IMR-90 (cell line): ENCODE results near the gene ROMO1. TPM values are rescaled to one million over a fixed set of nuclear protein-coding genes. Genes with fewer than 3 reads are reported as not detected.

ENCODE experiments used
- ATAC-seq: fragments of 200-7000 bp; cut with Tn5 transposase; 2 replicates; pipeline ENCODE4 v1.9.1; 2020; ENCODE audit warnings: low read depth, mild to moderate bottlenecking, moderate library complexity
- BruUV-seq: library from RNA; stranded (reverse); fragments of 400-500 nt; replicated peaks from 2 replicates; lab custom pipeline; 2021; lab: Mats Ljungman, UMichigan
- CTCF ChIA-PET: fragments of 300-600 bp; formaldehyde crosslinking; extraction: SDS; loops from one replicate; lab custom pipeline; 2021; ENCODE audit warnings: antibody characterized with exemption; lab: Yijun Ruan, JAX
- POLR2A ChIA-PET: fragments of 300-600 bp; sonication (Branson Sonifier 250); formaldehyde crosslinking; loops from one replicate; lab custom pipeline; 2022; ENCODE audit warnings: antibody characterized with exemption; ENCODE audit not compliant: unreplicated experiment; lab: Charles Lee
- DNase-seq: peaks from one replicate; pipeline ENCODE4 v3.0.0; 2013
- H2AFZ ChIP-seq: replicated peaks from 2 replicates; pipeline ENCODE3; 2013; ENCODE audit warnings: low read length, mild to moderate bottlenecking; ENCODE audit not compliant: poor library complexity
- H2AK5ac ChIP-seq: 2 replicates; pipeline ENCODE4 v1.6.1; 2013; ENCODE audit warnings: low read depth, low read length, inconsistent platforms
- H2AK9ac ChIP-seq: replicated peaks from 2 replicates; pipeline ENCODE3; 2013; ENCODE audit warnings: mild to moderate bottlenecking, low read depth, low read length, moderate library complexity; ENCODE audit not compliant: poor library complexity
- H2BK120ac ChIP-seq: 2 replicates; pipeline ENCODE4 v1.6.1; 2013; ENCODE audit warnings: low read depth, low read length, inconsistent platforms
- H2BK15ac ChIP-seq: 3 replicates; pipeline ENCODE4 v1.6.1; 2013; ENCODE audit warnings: low read depth, low read length, inconsistent platforms
- H2BK20ac ChIP-seq: 2 replicates; pipeline ENCODE4 v1.6.1; 2013; ENCODE audit warnings: low read depth, mild to moderate bottlenecking, inconsistent platforms, low read length, moderate library complexity
- H2BK5ac ChIP-seq: 2 replicates; pipeline ENCODE4 v1.6.1; 2013; ENCODE audit warnings: mild to moderate bottlenecking, low read depth, low read length, inconsistent platforms; ENCODE audit not compliant: poor library complexity, severe bottlenecking
- H3K14ac ChIP-seq: replicated peaks from 2 replicates; pipeline ENCODE4 v1.6.1; 2013; ENCODE audit warnings: low read depth, low read length, inconsistent platforms
- H3K18ac ChIP-seq: 2 replicates; pipeline ENCODE4 v1.6.1; 2013; ENCODE audit warnings: low read depth, low read length, control low read depth
- H3K23ac ChIP-seq: 2 replicates; pipeline ENCODE4 v1.6.1; 2013; ENCODE audit warnings: low read depth, low read length, inconsistent platforms
- H3K27ac ChIP-seq: 2 replicates; pipeline ENCODE4 v1.5.1; 2013; ENCODE audit warnings: mild to moderate bottlenecking, control low read depth, low read length; ENCODE audit not compliant: insufficient read depth
- H3K27me3 ChIP-seq: 2 replicates; pipeline ENCODE4 v1.6.1; 2013; ENCODE audit warnings: low read length; ENCODE audit not compliant: control insufficient read depth, insufficient read depth
- H3K36me3 ChIP-seq: 2 replicates; pipeline ENCODE4 v1.6.1; 2013; ENCODE audit warnings: low read length, mixed read lengths; ENCODE audit not compliant: control insufficient read depth, insufficient read depth
- H3K4ac ChIP-seq: 2 replicates; pipeline ENCODE4 v1.6.1; 2013; ENCODE audit warnings: low read depth, low read length, inconsistent platforms
- H3K4me1 ChIP-seq: 2 replicates; pipeline ENCODE4 v1.6.1; 2013; ENCODE audit warnings: low read length, mixed read lengths; ENCODE audit not compliant: control insufficient read depth, insufficient read depth
- H3K4me2 ChIP-seq: 2 replicates; pipeline ENCODE4 v1.6.1; 2013; ENCODE audit warnings: low read depth, mild to moderate bottlenecking, control low read depth, low read length, moderate library complexity
- H3K4me3 ChIP-seq: 2 replicates; pipeline ENCODE4 v1.5.1; 2013; ENCODE audit warnings: low read depth, mild to moderate bottlenecking, control low read depth, low read length, moderate library complexity; ENCODE audit not compliant: insufficient read depth
- H3K56ac ChIP-seq: 2 replicates; pipeline ENCODE4 v1.6.1; 2013; ENCODE audit warnings: low read length, inconsistent platforms; ENCODE audit not compliant: insufficient read depth; ENCODE audit errors: extremely low read depth
- H3K79me1 ChIP-seq, 2 experiments: 2 replicates each; pipeline ENCODE4 v1.6.1; 2013; ENCODE audit warnings: low read length in 2 of 2, inconsistent platforms in 1 of 2, low read depth in 1 of 2
- H3K9ac ChIP-seq: 2 replicates; pipeline ENCODE4 v1.6.1; 2013; ENCODE audit warnings: low read depth, low read length, control low read depth
- H3K9me1 ChIP-seq: 2 replicates; pipeline ENCODE4 v1.6.1; 2013; ENCODE audit warnings: low read length, inconsistent platforms; ENCODE audit not compliant: insufficient read depth
- H3K9me3 ChIP-seq: 2 replicates; pipeline ENCODE4 v1.6.1; 2013; ENCODE audit warnings: low read length; ENCODE audit not compliant: control insufficient read depth, insufficient read depth
- H4K20me1 ChIP-seq: 2 replicates; pipeline ENCODE4 v1.6.1; 2013; ENCODE audit warnings: low read length, inconsistent platforms; ENCODE audit not compliant: insufficient read depth
- H4K5ac ChIP-seq: 2 replicates; pipeline ENCODE4 v1.6.1; 2013; ENCODE audit warnings: mild to moderate bottlenecking, low read depth, low read length, control low read depth
- H4K8ac ChIP-seq, 2 experiments: 2 replicates each; pipeline ENCODE4 v1.6.1; 2013; ENCODE audit warnings: low read depth in 2 of 2, low read length in 2 of 2, control low read depth in 1 of 2, inconsistent platforms in 1 of 2
- H4K91ac ChIP-seq: 2 replicates; pipeline ENCODE4 v1.6.1; 2013; ENCODE audit warnings: low read depth, low read length, inconsistent platforms; ENCODE audit not compliant: insufficient read depth
- BHLHE40 ChIP-seq: fragments of 150-350 bp; IDR thresholded peaks from 2 replicates; pipeline ENCODE4 v1.6.1; 2016; ENCODE audit warnings: mild to moderate bottlenecking, low read depth, low read length
- CEBPB ChIP-seq: IDR thresholded peaks from 2 replicates; pipeline ENCODE4 v1.6.1; 2012; ENCODE audit warnings: low read depth, low read length, improper control_type of control experiment
- CHD1 ChIP-seq: IDR thresholded peaks from 2 replicates; pipeline ENCODE4 v1.6.1; 2012; ENCODE audit warnings: low read depth, low read length, improper control_type of control experiment
- CTCF ChIP-seq: conservative IDR thresholded peaks from 2 replicates; pipeline ENCODE4 v1.5.1; 2012; ENCODE audit warnings: mild to moderate bottlenecking, low read depth, low read length, improper control_type of control experiment
- ELK1 ChIP-seq: fragments of 150-350 bp; IDR thresholded peaks from 2 replicates; pipeline ENCODE4 v1.6.1; 2016; ENCODE audit warnings: low read depth, mild to moderate bottlenecking, low read length, moderate library complexity, borderline replicate concordance
- FOS ChIP-seq: fragments of 150-350 bp; IDR thresholded peaks from 2 replicates; pipeline ENCODE4 v1.6.1; 2016; ENCODE audit warnings: low read depth, low read length
- MAFK ChIP-seq: IDR thresholded peaks from 2 replicates; pipeline ENCODE4 v1.6.1; 2012; ENCODE audit warnings: low read depth, low read length, improper control_type of control experiment
- MAZ ChIP-seq: IDR thresholded peaks from 2 replicates; pipeline ENCODE4 v1.6.1; 2012; ENCODE audit warnings: low read depth, mild to moderate bottlenecking, low read length, improper control_type of control experiment, moderate library complexity, borderline replicate concordance
- MXI1 ChIP-seq: IDR thresholded peaks from 2 replicates; pipeline ENCODE4 v1.6.1; 2012; ENCODE audit warnings: low read depth, mild to moderate bottlenecking, low read length, moderate library complexity, borderline replicate concordance
- NFE2L2 ChIP-seq: fragments of 150-350 bp; IDR thresholded peaks from 2 replicates; pipeline ENCODE4 v1.6.1; 2016; ENCODE audit warnings: low read depth, mild to moderate bottlenecking, low read length
- POLR2A ChIP-seq: IDR thresholded peaks from 2 replicates; pipeline ENCODE4 v1.6.1; 2012; ENCODE audit warnings: mild to moderate bottlenecking, low read depth, low read length
- RAD21 ChIP-seq: IDR thresholded peaks from 2 replicates; pipeline ENCODE4 v1.6.1; 2012; ENCODE audit warnings: low read length, improper control_type of control experiment
- RCOR1 ChIP-seq: IDR thresholded peaks from 2 replicates; pipeline ENCODE4 v1.6.1; 2012; ENCODE audit warnings: mild to moderate bottlenecking, low read length, improper control_type of control experiment; ENCODE audit not compliant: insufficient replicate concordance
- RFX5 ChIP-seq: IDR thresholded peaks from 2 replicates; pipeline ENCODE4 v1.8.0; 2012; ENCODE audit warnings: low read depth, mild to moderate bottlenecking, low read length, moderate library complexity
- SMC3 ChIP-seq: fragments of 150-350 bp; IDR thresholded peaks from 2 replicates; pipeline ENCODE4 v1.6.1; 2016; ENCODE audit warnings: low read depth, mild to moderate bottlenecking, antibody characterized with exemption, low read length, moderate library complexity
- USF2 ChIP-seq: fragments of 150-350 bp; IDR thresholded peaks from 2 replicates; pipeline ENCODE4 v1.6.1; 2017; ENCODE audit warnings: mild to moderate bottlenecking, antibody characterized with exemption, low read length, low read depth
- WGBS, 2 experiments: methylation state at CpG; one replicate each; pipeline versions ENCODE4 v1.1.5 to v1.1.7; 2013; ENCODE audit warnings: missing lambda C conversion rate in 2 of 2; ENCODE audit not compliant: insufficient read length in 1 of 2; ENCODE audit errors: extremely low coverage in 2 of 2; 5-methylcytosine and 5-hydroxymethylcytosine counted together
- dilution Hi-C: fragments of 300-500 bp; cut with HindIII; formaldehyde crosslinking; loops from one replicate; pipeline ENCODE4 v1.14.3; 2018; ENCODE audit warnings: low sequenced_read_pairs; ENCODE audit not compliant: unreplicated experiment
- in situ Hi-C: fragments of 300-500 bp; cut with MboI; formaldehyde crosslinking; loops from 3 replicates; pipeline ENCODE4 v1.14.3; 2019; ENCODE audit warnings: low sequenced_read_pairs, inconsistent platforms, mixed read lengths
- intact Hi-C: fragments of 100-400 bp; cut with micrococcal nuclease; formaldehyde crosslinking; loops from 2 replicates; pipeline ENCODE4 v1.10.0; 2022
- polyA plus RNA-seq, 3 experiments: library from polyadenylated mRNA; depleted of rRNA; stranded (reverse); fragments of >200 nt; gene quantifications; 2 replicates each; pipeline ENCODE4 v1.2.3, GENCODE V29; 2012; ENCODE audit warnings: low replicate concordance in 1 of 3
- total RNA-seq: library from RNA; depleted of rRNA; stranded (reverse); fragments of >200 nt; gene quantifications from 2 replicates; pipeline ENCODE4 v1.2.3, GENCODE V29; 2012

ROMO1 gene
- total and polyA plus RNA-seq, 2 of the 4 experiments (the other 2 are of a cell fraction) = 223 to 555 TPM

- H2AK5ac ChIP-seq = no peak overlapping the region
- H3K9me3 ChIP-seq = no peaks in the 10 kb centered on the region
- dilution Hi-C loops = no loop called here
- WGBS, 2 experiments = no CpG with 5 or more reads among the region's 8 CpGs
- H2AFZ ChIP-seq = no peak overlapping the region
- no peak overlapping the region for H3K9ac ChIP-seq
- H3K36me3 ChIP-seq = peaks cover 82% of the 10 kb centered on the region
- H2BK20ac ChIP-seq = no peak overlapping the region
- H3K79me1 ChIP-seq = peaks cover 32 to 74% of the 10 kb centered on the region in 2 experiments
- TF ChIP-seq MXI1 (no peak), POLR2A (no peak), NFE2L2 (no peak), MAFK (no peak), CHD1 (no peak), SMC3 (no peak), RCOR1 (no peak), FOS (no peak), RFX5 (no peak), MAZ (no peak), CEBPB (no peak), ELK1 (no peak), RAD21 (no peak), CTCF (no peak), BHLHE40 (no peak), USF2 (no peak)
- no peak overlapping the region for H3K23ac ChIP-seq
- H3K4me1 ChIP-seq = no peaks in the 10 kb centered on the region
- H2AK9ac ChIP-seq = no peak overlapping the region
- H4K5ac ChIP-seq = no peak overlapping the region
- CTCF ChIA-PET = no interaction called here
- no peak overlapping the region for H3K56ac ChIP-seq
- H4K8ac ChIP-seq = no peak overlapping the region
- H4K20me1 ChIP-seq = peaks cover 95% of the 10 kb centered on the region
- no peak overlapping the region for H2BK15ac ChIP-seq
- ATAC-seq (no peak), DNase-seq (no peak)
- no peak overlapping the region for H3K18ac ChIP-seq
- no peak overlapping the region for H2BK120ac ChIP-seq
- no peak overlapping the region for H2BK5ac ChIP-seq
- H3K9me1 ChIP-seq = peaks cover 11% of the 10 kb centered on the region
- no peak overlapping the region for H3K4me3 ChIP-seq
- no peak overlapping the region for H3K27ac ChIP-seq
- H3K4me2 ChIP-seq = no peak overlapping the region
- H3K27me3 ChIP-seq = no peaks in the 10 kb centered on the region
- no peak overlapping the region for H3K14ac ChIP-seq
- no peak overlapping the region for H3K4ac ChIP-seq
- no peak overlapping the region for H4K91ac ChIP-seq
- BruUV-seq = no TSS peak
- POLR2A ChIA-PET = no interaction called here
- in situ Hi-C loops = no loop called here
- intact Hi-C loops = no loop called here
Measured at GRCh38 chr20:35719717-35720116, 20.5 kb downstream of the ROMO1 start.
